H1 (cell line): Measurements from ENCODE around the gene IPO13. TPM values are rescaled to one million over a fixed set of nuclear protein-coding genes. Genes with fewer than 3 reads are reported as not detected.
A peak's percentile ranks its signal among the peaks of the same experiment; 100 is the strongest.

Experiments used
- CTCF ChIA-PET: fragments of 300-600 bp; sonication (Branson Sonifier 250); formaldehyde crosslinking; loops from one replicate; lab custom pipeline; 2021; ENCODE audit not compliant: partially characterized antibody; lab: Charles Lee
- POLR2A ChIA-PET: fragments of 300-600 bp; sonication (Branson Sonifier 250); formaldehyde crosslinking; loops from one replicate; lab custom pipeline; 2021; ENCODE audit warnings: inconsistent platforms; ENCODE audit not compliant: partially characterized antibody; lab: Charles Lee
- DNase-seq, 2 experiments: peaks; one replicate each; pipeline versions ENCODE4 v3.0.0 to v3.0.0-alpha.2; 2010 to 2022; ENCODE audit warnings: low spot score in 2 of 2, low read depth in 1 of 2, mixed read lengths in 1 of 2
- FAIRE-seq: peaks from 2 replicates; lab custom pipeline; 2011; peaks lifted over from hg19 to GRCh38; lab: Jason Lieb, UNC
- H2AFZ ChIP-seq: 2 replicates; pipeline ENCODE4 v1.8.1; 2012; ENCODE audit warnings: low read length, inconsistent platforms
- H2AK5ac ChIP-seq: 2 replicates; pipeline ENCODE4 v1.6.1; 2013; ENCODE audit warnings: low read depth, low read length
- H2BK120ac ChIP-seq: replicated peaks from 2 replicates; pipeline ENCODE3; 2013; ENCODE audit warnings: low read depth, low read length, inconsistent platforms
- H2BK12ac ChIP-seq: 2 replicates; pipeline ENCODE4 v1.6.1; 2013; ENCODE audit warnings: low read depth, low read length
- H2BK15ac ChIP-seq: 2 replicates; pipeline ENCODE4 v1.6.1; 2013; ENCODE audit warnings: low read length
- H2BK20ac ChIP-seq: 2 replicates; pipeline ENCODE4 v1.6.1; 2013; ENCODE audit warnings: low read length
- H2BK5ac ChIP-seq: 2 replicates; pipeline ENCODE4 v1.6.1; 2013; ENCODE audit warnings: low read depth, low read length
- H3K14ac ChIP-seq: 2 replicates; pipeline ENCODE4 v1.6.1; 2013; ENCODE audit warnings: inconsistent platforms; ENCODE audit not compliant: insufficient read length
- H3K18ac ChIP-seq: 2 replicates; pipeline ENCODE4 v1.6.1; 2013; ENCODE audit warnings: low read length; ENCODE audit errors: extremely low read depth
- H3K23ac ChIP-seq: 2 replicates; pipeline ENCODE4 v1.6.1; 2013; ENCODE audit warnings: inconsistent platforms; ENCODE audit not compliant: insufficient read length
- H3K23me2 ChIP-seq: 2 replicates; pipeline ENCODE4 v1.6.1; 2013; ENCODE audit warnings: low read depth, low read length
- H3K27ac ChIP-seq: 2 replicates; pipeline ENCODE4 v1.6.1; 2011; ENCODE audit warnings: low read depth, low read length, inconsistent platforms
- H3K27me3 ChIP-seq, 4 experiments: replicated peaks in 1 of 4; 1 replicate in 1 of 4; 2 replicates in 3 of 4; pipeline versions ENCODE4 v1.6.1 to v1.8.1; 2011 to 2013; ENCODE audit warnings: low read length in 3 of 4, mild to moderate bottlenecking in 3 of 4, inconsistent platforms in 2 of 4, mixed read lengths in 2 of 4, moderate library complexity in 1 of 4; ENCODE audit not compliant: control insufficient read depth in 3 of 4, insufficient read depth in 3 of 4; ENCODE audit errors: extremely low read depth in 1 of 4
- H3K36me3 ChIP-seq, 4 experiments: 2 replicates each; pipeline versions ENCODE4 v1.6.1 to v1.8.1; 2011 to 2013; ENCODE audit warnings: mild to moderate bottlenecking in 4 of 4, low read length in 3 of 4, moderate library complexity in 2 of 4, control low read depth in 1 of 4, inconsistent platforms in 1 of 4; ENCODE audit not compliant: insufficient read depth in 4 of 4, control insufficient read depth in 2 of 4
- H3K4ac ChIP-seq: replicated peaks from 2 replicates; pipeline ENCODE3; 2013; ENCODE audit warnings: low read length, low read depth, mixed read lengths, inconsistent platforms; ENCODE audit not compliant: insufficient read length
- H3K4me1 ChIP-seq, 4 experiments: replicated peaks in 1 of 4; 1 replicate in 1 of 4; 2 replicates in 3 of 4; pipeline versions ENCODE4 v1.6.1 to v1.8.1; 2011 to 2013; ENCODE audit warnings: low read length in 3 of 4, inconsistent platforms in 2 of 4, mixed read lengths in 1 of 4; ENCODE audit not compliant: insufficient read depth in 4 of 4, control insufficient read depth in 3 of 4
- H3K4me2 ChIP-seq, 2 experiments: 2 replicates each; pipeline versions ENCODE4 v1.6.1 to v1.8.1; 2011 to 2013; ENCODE audit warnings: low read depth in 2 of 2, low read length in 2 of 2, control low read depth in 1 of 2, inconsistent platforms in 1 of 2, mild to moderate bottlenecking in 1 of 2; ENCODE audit not compliant: insufficient read depth in 1 of 2
- H3K4me3 ChIP-seq, 4 experiments: fragments of 200-600, 300-600 bp in 1 of 4; sonication (generic), shearing (Covaris generic), sonication (Bioruptor Twin) in 1 of 4; 2 replicates each; pipeline versions ENCODE4 v1.5.1 to v1.8.1; 2011 to 2016; ENCODE audit warnings: low read length in 4 of 4, low read depth in 3 of 4, control low read depth in 2 of 4, inconsistent platforms in 2 of 4, mild to moderate bottlenecking in 2 of 4, mixed read lengths in 1 of 4, moderate library complexity in 1 of 4; ENCODE audit not compliant: insufficient read depth in 2 of 4; ENCODE audit errors: extremely low read depth in 1 of 4
- H3K56ac ChIP-seq: replicated peaks from 2 replicates; pipeline ENCODE3; 2013; ENCODE audit warnings: low read depth, mild to moderate bottlenecking, mixed read lengths, low read length, inconsistent platforms; ENCODE audit not compliant: insufficient read length
- H3K79me1 ChIP-seq: 2 replicates; pipeline ENCODE4 v1.6.1; 2013; ENCODE audit warnings: low read depth, low read length, control low read depth
- H3K79me2 ChIP-seq, 2 experiments: 2 replicates each; pipeline versions ENCODE4 v1.6.1 to v1.8.1; 2012 to 2013; ENCODE audit warnings: low read length in 2 of 2, mild to moderate bottlenecking in 2 of 2, inconsistent platforms in 1 of 2; ENCODE audit not compliant: insufficient read depth in 2 of 2, control insufficient read depth in 1 of 2
- H3K9ac ChIP-seq, 4 experiments: replicated peaks in 1 of 4; 1 replicate in 1 of 4; 2 replicates in 3 of 4; pipeline versions ENCODE4 v1.6.1 to v1.8.1; 2011 to 2013; ENCODE audit warnings: low read depth in 3 of 4, low read length in 3 of 4, control low read depth in 2 of 4, mild to moderate bottlenecking in 2 of 4, moderate library complexity in 2 of 4, inconsistent platforms in 1 of 4; ENCODE audit errors: extremely low read depth in 1 of 4
- H3K9me3 ChIP-seq, 2 experiments: 2 replicates each; pipeline versions ENCODE4 v1.6.1 to v1.8.1; 2012 to 2013; ENCODE audit warnings: mild to moderate bottlenecking in 2 of 2, moderate library complexity in 2 of 2, control low read depth in 1 of 2, inconsistent platforms in 1 of 2, low read depth in 1 of 2, low read length in 1 of 2, mixed read lengths in 1 of 2; ENCODE audit not compliant: insufficient read depth in 2 of 2
- H4K20me1 ChIP-seq, 2 experiments: replicated peaks in 1 of 2; 2 replicates each; pipeline versions ENCODE3 to v1.8.1; 2011 to 2013; ENCODE audit warnings: inconsistent platforms in 2 of 2, low read length in 2 of 2, mild to moderate bottlenecking in 1 of 2; ENCODE audit not compliant: insufficient read depth in 2 of 2, control insufficient read depth in 1 of 2
- H4K5ac ChIP-seq: 2 replicates; pipeline ENCODE4 v1.6.1; 2013; ENCODE audit warnings: low read length, low read depth, mixed read lengths, inconsistent platforms; ENCODE audit not compliant: insufficient read length
- H4K8ac ChIP-seq: 2 replicates; pipeline ENCODE4 v1.8.0; 2013; ENCODE audit warnings: mild to moderate bottlenecking, moderate library complexity, low read length, inconsistent platforms; ENCODE audit not compliant: insufficient read depth; ENCODE audit errors: extremely low read depth
- H4K91ac ChIP-seq: replicated peaks from 2 replicates; pipeline ENCODE3; 2013; ENCODE audit warnings: low read length, mixed read lengths, inconsistent platforms; ENCODE audit not compliant: insufficient read length
- CHD2 ChIP-seq: IDR thresholded peaks from 2 replicates; pipeline ENCODE4 v1.6.1; 2012; ENCODE audit warnings: low read length, improper control_type of control experiment
- EZH2 ChIP-seq: fragments of 200-600 bp; sonication (generic); IDR thresholded peaks from 2 replicates; pipeline ENCODE4 v1.7.1; 2012; ENCODE audit warnings: low read depth, mild to moderate bottlenecking, moderate library complexity, low read length, inconsistent platforms; ENCODE audit not compliant: severe bottlenecking
- HDAC2 ChIP-seq, 2 experiments: fragments of 300-600 bp in 1 of 2; sonication (generic) in 1 of 2; IDR thresholded peaks; 2 replicates each; pipeline ENCODE4 v1.6.1; 2011 to 2012; ENCODE audit warnings: low read depth in 2 of 2, low read length in 2 of 2, mild to moderate bottlenecking in 2 of 2, moderate library complexity in 2 of 2, borderline replicate concordance in 1 of 2, inconsistent platforms in 1 of 2
- HDAC6 ChIP-seq: IDR thresholded peaks from one replicate; pipeline ENCODE4 v1.7.1; 2012; ENCODE audit warnings: low read depth, mild to moderate bottlenecking, inconsistent platforms, low read length, moderate library complexity
- JUN ChIP-seq: IDR thresholded peaks from 2 replicates; pipeline ENCODE4 v1.6.1; 2011; ENCODE audit warnings: low read depth, mild to moderate bottlenecking, improper control_type of control experiment, low read length
- KDM4A ChIP-seq: IDR thresholded peaks from one replicate; pipeline ENCODE4 v1.7.1; 2012; ENCODE audit warnings: low read depth, mild to moderate bottlenecking, moderate library complexity, low read length, inconsistent platforms; ENCODE audit not compliant: severe bottlenecking
- PHF8 ChIP-seq: fragments of 200-600 bp; sonication (generic); conservative IDR thresholded peaks from 2 replicates; pipeline ENCODE4 v1.7.1; 2012; ENCODE audit warnings: low read depth, mild to moderate bottlenecking, inconsistent platforms, low read length, moderate library complexity
- POLR2AphosphoS5 ChIP-seq: IDR thresholded peaks from 2 replicates; pipeline ENCODE4 v1.6.1; 2011; ENCODE audit warnings: low read depth, low read length
- RFX5 ChIP-seq: IDR thresholded peaks from 2 replicates; pipeline ENCODE4 v1.6.1; 2011; ENCODE audit warnings: low read depth, low read length, improper control_type of control experiment, borderline replicate concordance
- SUZ12 ChIP-seq: fragments of 200-600 bp; sonication (generic); IDR thresholded peaks from 2 replicates; pipeline ENCODE4 v1.6.1; 2012; ENCODE audit warnings: mild to moderate bottlenecking, inconsistent platforms, low read length, moderate library complexity, mixed read lengths
- TBP ChIP-seq: IDR thresholded peaks from 2 replicates; pipeline ENCODE4 v1.6.1; 2011; ENCODE audit warnings: low read depth, low read length, improper control_type of control experiment
- TEAD4 ChIP-seq: IDR thresholded peaks from 2 replicates; pipeline ENCODE4 v1.6.1; 2012; ENCODE audit warnings: low read depth, low read length, inconsistent platforms, mixed read lengths
- WGBS, 2 experiments: shearing (Covaris generic) in 1 of 2; methylation state at CpG; one replicate each; pipeline versions ENCODE4 v1.1.6 to v1.1.7; 2013 to 2015; ENCODE audit warnings: low lambda C conversion rate in 2 of 2, mixed read lengths in 2 of 2, inconsistent platforms in 1 of 2, low coverage in 1 of 2, missing lambda C conversion rate in 1 of 2; ENCODE audit not compliant: insufficient replicate concordance in 2 of 2, insufficient coverage in 1 of 2, insufficient read length in 1 of 2; ENCODE audit errors: extremely low coverage in 1 of 2, missing lambda C conversion rate in 1 of 2; 5-methylcytosine and 5-hydroxymethylcytosine counted together
- polyA plus RNA-seq, 7 experiments: library from polyadenylated mRNA; depleted of rRNA in 3 of 7; stranded (reverse) in 5 of 7; unstranded in 2 of 7; fragments of >200 nt in 5 of 7; fragments of 200-250 nt in 2 of 7; gene quantifications; 1 replicate in 5 of 7; 2 replicates in 1 of 7; 4 replicates in 1 of 7; pipeline versions ENCODE4 v1.2.1 to v1.2.3, GENCODE V29; 2011 to 2013; ENCODE audit warnings: missing spikeins in 2 of 7, mixed read lengths in 2 of 7
- total RNA-seq: library from RNA; stranded (reverse); fragmentation: NEBNext Ultra II Directional; extraction: Animal tissue kit (Norgen Biotek cat#: 25700); gene quantifications from 2 replicates; pipeline ENCODE4 v1.2.1, GENCODE V29; 2021

The IPO13 gene
- total and polyA plus RNA-seq, 2 of the 8 experiments (the other 6 are each of a cell fraction or from before 2014, with no cell fraction given) = 23.0 to 27.0 TPM

- Histone ChIP-seq H3K4me3 (peak overlapping the region; percentile 48 to 72 (median 64)), H2AK5ac (no peak overlapping the region), H3K79me2 (no peaks in the 10 kb centered on the region), H3K56ac (peak overlapping the region; percentile 47), H2BK120ac (no peak overlapping the region), H4K5ac (peak overlapping the region; percentile 70), H3K23me2 (peaks cover 12% of the 10 kb centered on the region; the same call in 1 of the 2 replicates), H2BK12ac (no peak overlapping the region), H3K23ac (no peak overlapping the region), H4K20me1 (peaks cover 2% of the 10 kb centered on the region in 2 experiments), H3K4me2 (peak overlapping the region; percentile 92 to 96), H3K14ac (no peak overlapping the region), H2BK15ac (no peak overlapping the region), H3K9me3 (no peaks in the 10 kb centered on the region), H4K8ac (no peak overlapping the region), H4K91ac (no peak overlapping the region), H3K27ac (no peak overlapping the region), H3K27me3 (no peaks in the 10 kb centered on the region), H3K36me3 (peaks cover 0 to 5% (median 1%) of the 10 kb centered on the region in 4 experiments; a peak in 3 of 8 replicates), H3K4me1 (peaks cover 0 to 5% (median 4%) of the 10 kb centered on the region in 4 experiments; a peak in 5 of 7 replicates), H3K4ac (no peak overlapping the region), H3K79me1 (no peaks in the 10 kb centered on the region), H2BK5ac (peak overlapping the region; percentile 88; the same call in 1 of the 2 replicates), H2BK20ac (no peak overlapping the region), H2AFZ (no peak overlapping the region), H3K9ac (peak overlapping the region in 1 of 4 experiments; percentile 20; a peak in 2 of 7 replicates), H3K18ac (peak overlapping the region; percentile 48)
- POLR2A ChIA-PET = interaction anchor here (0.6 to 13.6 kb wide), 10 partner anchors 9 to 71 kb away, joined by 3 to 189 read pairs (median 6); partner anchors contain the start of genes ATP6V0B, B4GALT2, DPH2 and IPO13
- FAIRE-seq = no peak
- DNase-seq = no peak
- CTCF ChIA-PET = interaction anchor here (0.7 to 21.8 kb wide), 9 partner anchors 14 to 395 kb away, joined by 3 to 478 read pairs (median 30); partner anchors contain the start of genes ATP6V0B and SLC6A9
- WGBS, 2 experiments = 6% methylated on average over 10 of the region's 10 CpGs; no CpG with 5 or more reads in 1 of the 2 experiments
- no peak for TF ChIP-seq EZH2
- no peak for TF ChIP-seq HDAC2 (IDR thresholded peaks at IDR 0.05; ENCODE audit: borderline replicate concordance in 1 of 2, low read depth in 2 of 2, low read length in 2 of 2)
- no peak for TF ChIP-seq TBP
- TF ChIP-seq POLR2AphosphoS5 = no peak
- no peak for TF ChIP-seq KDM4A
- TF ChIP-seq CHD2 = no peak
- TF ChIP-seq RFX5 = no peak
- TF ChIP-seq HDAC6 = no peak
- TF ChIP-seq TEAD4 = no peak
- no peak for TF ChIP-seq PHF8
- no peak for TF ChIP-seq SUZ12
- TF ChIP-seq JUN = no peak
Measured at GRCh38 chr1:43991200-43991475, 44.4 kb downstream of the IPO13 start.
